ENCODE results near the gene MEGF11. TPM values are rescaled to one million over a fixed set of nuclear protein-coding genes. Genes with fewer than 3 reads are reported as not detected.

The MEGF11 gene
- total RNA-seq, 6 experiments from 2014 or later: not detected

DNA sequence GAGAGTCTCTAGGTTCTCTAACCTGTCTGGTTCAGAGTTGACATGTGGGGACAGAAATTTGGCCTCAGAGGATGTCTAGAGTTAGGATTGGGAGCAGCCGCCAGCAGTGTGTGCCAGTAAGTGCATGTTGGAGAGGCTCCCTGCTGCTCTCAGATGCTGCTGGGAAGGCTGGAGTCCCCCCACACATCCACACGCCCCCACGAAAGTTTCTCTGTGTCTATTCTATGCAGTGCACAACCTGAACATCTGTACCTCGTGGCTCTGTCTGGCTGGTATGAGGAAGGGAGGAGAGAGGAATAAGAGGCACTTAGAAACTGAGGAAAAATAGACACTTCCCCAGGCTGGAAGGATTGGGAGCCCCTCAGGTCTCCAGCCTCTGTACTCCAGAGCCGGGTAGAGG, 252.5 kb downstream of the MEGF11 start:
- Histone ChIP-seq H3K4me1 (no peaks in the 10 kb centered on the region), H3K9me3 (no peaks in the 10 kb centered on the region), H3K36me3 (no peaks in the 10 kb centered on the region), H3K27ac (no peak overlapping the region), H3K4me3 (no peak overlapping the region), H3K27me3 (no peaks in the 10 kb centered on the region)
- ATAC-seq (no peak), DNase-seq (no peak)
- no peak for TF ChIP-seq POLR2A (IDR thresholded peaks at IDR 0.05)
- TF ChIP-seq, protein P1, sequence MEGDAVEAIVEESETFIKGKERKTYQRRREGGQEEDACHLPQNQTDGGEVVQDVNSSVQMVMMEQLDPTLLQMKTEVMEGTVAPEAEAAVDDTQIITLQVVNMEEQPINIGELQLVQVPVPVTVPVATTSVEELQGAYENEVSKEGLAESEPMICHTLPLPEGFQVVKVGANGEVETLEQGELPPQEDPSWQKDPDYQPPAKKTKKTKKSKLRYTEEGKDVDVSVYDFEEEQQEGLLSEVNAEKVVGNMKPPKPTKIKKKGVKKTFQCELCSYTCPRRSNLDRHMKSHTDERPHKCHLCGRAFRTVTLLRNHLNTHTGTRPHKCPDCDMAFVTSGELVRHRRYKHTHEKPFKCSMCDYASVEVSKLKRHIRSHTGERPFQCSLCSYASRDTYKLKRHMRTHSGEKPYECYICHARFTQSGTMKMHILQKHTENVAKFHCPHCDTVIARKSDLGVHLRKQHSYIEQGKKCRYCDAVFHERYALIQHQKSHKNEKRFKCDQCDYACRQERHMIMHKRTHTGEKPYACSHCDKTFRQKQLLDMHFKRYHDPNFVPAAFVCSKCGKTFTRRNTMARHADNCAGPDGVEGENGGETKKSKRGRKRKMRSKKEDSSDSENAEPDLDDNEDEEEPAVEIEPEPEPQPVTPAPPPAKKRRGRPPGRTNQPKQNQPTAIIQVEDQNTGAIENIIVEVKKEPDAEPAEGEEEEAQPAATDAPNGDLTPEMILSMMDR (IDR thresholded peaks at IDR 0.05): no peak
- WGBS (ENCODE audit: insufficient coverage, low coverage, low lambda C conversion rate, missing lambda C conversion rate): 20% methylated on average over 3 of the region's 5 CpGs
- intact Hi-C loops (cut with DNase I): no loop called here

DNA sequence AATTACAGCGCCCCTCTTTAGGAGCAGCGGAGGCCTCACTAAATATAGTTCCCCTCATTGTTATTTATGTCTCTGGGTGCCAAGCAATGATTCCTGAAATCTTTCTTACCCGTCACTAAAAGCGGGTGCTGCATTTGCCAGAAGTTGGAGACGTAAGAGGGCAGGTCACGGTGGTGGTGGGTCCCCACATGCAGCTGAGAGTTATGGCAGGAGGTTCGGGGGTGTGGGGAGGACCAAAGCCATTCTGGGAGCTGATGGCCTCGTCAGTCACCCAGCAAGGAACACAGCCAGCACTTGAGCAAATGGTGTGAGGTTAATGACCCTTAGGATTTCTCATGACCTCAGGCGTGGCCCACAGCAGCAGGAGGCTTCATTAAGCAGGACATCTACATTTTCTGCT, 255.1 kb downstream of the MEGF11 start:
- Histone ChIP-seq H3K9me3 (no peaks in the 10 kb centered on the region), H3K4me3 (no peak overlapping the region), H3K27me3 (no peaks in the 10 kb centered on the region), H3K4me1 (no peaks in the 10 kb centered on the region), H3K36me3 (no peaks in the 10 kb centered on the region), H3K27ac (no peak overlapping the region)
- WGBS (ENCODE audit: insufficient coverage, low coverage, low lambda C conversion rate, missing lambda C conversion rate): 6% methylated on average over 3 of the region's 9 CpGs
- intact Hi-C loops (cut with DNase I): no loop called here
- TF ChIP-seq, protein P1 (IDR thresholded peaks at IDR 0.05): no peak
- TF ChIP-seq POLR2A (IDR thresholded peaks at IDR 0.05): no peak
- DNase-seq: no peak
- ATAC-seq: no peak

DNA sequence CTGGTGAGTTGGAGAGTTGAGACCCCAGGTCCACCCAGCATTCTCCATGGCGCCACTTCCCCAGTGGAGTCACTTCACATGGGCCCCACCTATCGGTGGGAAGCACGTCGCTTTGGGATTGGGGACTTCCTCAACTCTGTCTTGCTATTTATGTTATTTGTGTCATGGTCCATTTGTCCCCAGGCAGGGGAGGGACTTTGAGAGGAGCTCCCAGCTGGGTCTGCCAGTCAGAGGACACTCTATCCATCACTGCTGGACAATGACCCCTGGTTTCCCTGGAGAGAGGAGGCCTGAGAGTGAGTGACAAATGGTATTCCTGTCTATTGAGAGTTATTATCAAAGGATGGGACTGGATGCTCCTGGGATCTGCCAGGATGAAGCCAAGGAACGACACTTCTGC, 256.6 kb downstream of the MEGF11 start:
- Histone ChIP-seq H3K9me3 (no peaks in the 10 kb centered on the region), H3K27me3 (no peaks in the 10 kb centered on the region), H3K36me3 (no peaks in the 10 kb centered on the region), H3K4me3 (no peak overlapping the region), H3K4me1 (no peaks in the 10 kb centered on the region), H3K27ac (no peak overlapping the region)
- DNase-seq (no peak), ATAC-seq (no peak)
- TF ChIP-seq, protein P1 (IDR thresholded peaks at IDR 0.05): no peak
- no peak for TF ChIP-seq POLR2A (IDR thresholded peaks at IDR 0.05)
- 56% methylated on average over 2 of the region's 5 CpGs for WGBS (ENCODE audit: insufficient coverage, low coverage, low lambda C conversion rate, missing lambda C conversion rate)
- intact Hi-C loops (cut with DNase I): no loop called here

DNA sequence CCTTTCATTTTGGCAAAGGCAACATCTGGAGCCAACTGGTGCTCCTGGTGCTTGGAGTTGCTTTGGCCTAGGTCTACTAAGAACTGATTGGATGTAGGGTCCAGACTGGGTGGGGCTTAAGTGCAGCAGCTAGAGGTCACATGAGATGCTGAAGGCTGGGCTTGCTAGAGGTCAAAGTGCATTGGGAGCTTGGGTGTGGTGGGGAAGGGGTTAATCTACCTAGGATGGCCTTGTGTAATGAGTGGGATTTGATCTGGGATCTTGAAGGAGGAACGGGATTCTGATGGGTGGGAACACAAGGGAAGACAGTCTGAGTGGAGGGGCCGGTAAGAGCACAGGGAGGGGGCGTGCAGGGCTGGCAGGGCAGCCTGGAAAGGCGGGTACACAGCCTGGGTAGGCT, 258.7 kb downstream of the MEGF11 start:
- H3K36me3 ChIP-seq: no peaks in the 10 kb centered on the region
- no peak overlapping the region for H3K27ac ChIP-seq
- H3K4me1 ChIP-seq: no peaks in the 10 kb centered on the region
- H3K9me3 ChIP-seq: no peaks in the 10 kb centered on the region
- DNase-seq (no peak), ATAC-seq (no peak)
- H3K4me3 ChIP-seq: no peak overlapping the region
- TF ChIP-seq POLR2A (IDR thresholded peaks at IDR 0.05): no peak
- TF ChIP-seq, protein P1 (IDR thresholded peaks at IDR 0.05): no peak
- intact Hi-C loops (cut with DNase I): no loop called here
- H3K27me3 ChIP-seq: peaks cover 0 to 5% of the 10 kb centered on the region in 2 donors
- 22% methylated on average over 1 of the region's 4 CpGs for WGBS (ENCODE audit: insufficient coverage, low coverage, low lambda C conversion rate, missing lambda C conversion rate)

DNA sequence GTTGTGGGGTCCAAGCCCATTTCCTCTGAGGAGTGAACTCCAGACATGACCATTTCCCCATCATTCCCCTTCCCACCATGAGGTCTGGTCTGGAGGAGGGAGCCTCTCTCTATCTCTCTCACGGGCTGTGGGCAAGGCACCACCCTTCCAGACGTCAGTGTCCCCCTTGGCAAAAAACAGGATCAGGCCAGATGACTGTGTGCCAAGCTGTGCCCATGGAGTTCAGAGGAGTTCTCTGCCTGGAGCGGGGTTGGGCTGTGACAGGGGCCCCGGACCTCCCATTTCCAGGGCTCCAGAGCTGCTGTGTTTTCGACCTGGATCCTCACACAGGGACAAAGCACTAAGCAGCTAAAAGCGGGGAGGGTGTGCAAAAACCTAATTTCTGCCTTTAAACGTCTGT, 259.8 kb downstream of the MEGF11 start:
- ATAC-seq: no peak

More for the DNA sequence above, 259.8 kb downstream of the MEGF11 start:
- Histone ChIP-seq H3K9me3 (no peaks in the 10 kb centered on the region), H3K36me3 (no peaks in the 10 kb centered on the region), H3K27ac (no peak overlapping the region), H3K27me3 (peaks cover 0 to 5% of the 10 kb centered on the region in 2 donors), H3K4me1 (no peaks in the 10 kb centered on the region), H3K4me3 (no peak overlapping the region)
- intact Hi-C loops (cut with DNase I): no loop called here
- DNase-seq: no peak
- TF ChIP-seq, protein P1 (IDR thresholded peaks at IDR 0.05): no peak
- no peak for TF ChIP-seq POLR2A (IDR thresholded peaks at IDR 0.05)
- 0% methylated on average over 1 of the region's 7 CpGs for WGBS (ENCODE audit: insufficient coverage, low coverage, low lambda C conversion rate, missing lambda C conversion rate)

Measured in right lobe of liver (tissue), 6 donors.